ENCODE results near the gene RAB3A.

RAB3A gene

GRCh38 chr19:18221815-18222725 lies 18.2 kb upstream of the RAB3A start:
- TF ChIP-seq CTCF (IDR thresholded peaks at IDR 0.05; ENCODE audit: extremely low read depth, missing control alignments): no peak
- no peak for DNase-seq (ENCODE audit: low spot score)

- no peak for TF ChIP-seq CTCF (IDR thresholded peaks at IDR 0.05; ENCODE audit: extremely low read depth, missing control alignments)
- DNase-seq (ENCODE audit: low spot score): no peak
Observed at GRCh38 chr19:18220632-18221275, 16.9 kb upstream of the RAB3A start.

- no peak for DNase-seq (ENCODE audit: low spot score)
- TF ChIP-seq CTCF (IDR thresholded peaks at IDR 0.05; ENCODE audit: extremely low read depth, missing control alignments): no peak
Observed at GRCh38 chr19:18219911-18220631, 16.2 kb upstream of the RAB3A start.

GRCh38 chr19:18218600-18218999 lies 14.8 kb upstream of the RAB3A start:
- TF ChIP-seq CTCF (IDR thresholded peaks at IDR 0.05; ENCODE audit: extremely low read depth, missing control alignments): no peak
- no peak for DNase-seq (ENCODE audit: low spot score)

- TF ChIP-seq CTCF (IDR thresholded peaks at IDR 0.05; ENCODE audit: extremely low read depth, missing control alignments): no peak
- no peak for DNase-seq (ENCODE audit: low spot score)
Observed at GRCh38 chr19:18218159-18218558, 14.3 kb upstream of the RAB3A start.

GRCh38 chr19:18216789-18217188 lies 12.9 kb upstream of the RAB3A start:
- no peak for DNase-seq (ENCODE audit: low spot score)
- TF ChIP-seq CTCF (IDR thresholded peaks at IDR 0.05; ENCODE audit: extremely low read depth, missing control alignments): no peak
